ENCODE results near the gene CD93.

GRCh38 chr20:23117738-23118137 is 31.6 kb upstream of the CD93 start:
- TF ChIP-seq, protein P1, sequence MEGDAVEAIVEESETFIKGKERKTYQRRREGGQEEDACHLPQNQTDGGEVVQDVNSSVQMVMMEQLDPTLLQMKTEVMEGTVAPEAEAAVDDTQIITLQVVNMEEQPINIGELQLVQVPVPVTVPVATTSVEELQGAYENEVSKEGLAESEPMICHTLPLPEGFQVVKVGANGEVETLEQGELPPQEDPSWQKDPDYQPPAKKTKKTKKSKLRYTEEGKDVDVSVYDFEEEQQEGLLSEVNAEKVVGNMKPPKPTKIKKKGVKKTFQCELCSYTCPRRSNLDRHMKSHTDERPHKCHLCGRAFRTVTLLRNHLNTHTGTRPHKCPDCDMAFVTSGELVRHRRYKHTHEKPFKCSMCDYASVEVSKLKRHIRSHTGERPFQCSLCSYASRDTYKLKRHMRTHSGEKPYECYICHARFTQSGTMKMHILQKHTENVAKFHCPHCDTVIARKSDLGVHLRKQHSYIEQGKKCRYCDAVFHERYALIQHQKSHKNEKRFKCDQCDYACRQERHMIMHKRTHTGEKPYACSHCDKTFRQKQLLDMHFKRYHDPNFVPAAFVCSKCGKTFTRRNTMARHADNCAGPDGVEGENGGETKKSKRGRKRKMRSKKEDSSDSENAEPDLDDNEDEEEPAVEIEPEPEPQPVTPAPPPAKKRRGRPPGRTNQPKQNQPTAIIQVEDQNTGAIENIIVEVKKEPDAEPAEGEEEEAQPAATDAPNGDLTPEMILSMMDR (IDR thresholded peaks at IDR 0.05; ENCODE audit: poor library complexity, severe bottlenecking), result no peak
- TF ChIP-seq POLR2AphosphoS5 (IDR thresholded peaks at IDR 0.05) (no peak), SMC3 (conservative IDR thresholded peaks at IDR 0.05; ENCODE audit: poor library complexity) (no peak), EP300 (conservative IDR thresholded peaks at IDR 0.05; ENCODE audit: poor library complexity, severe bottlenecking) (no peak), EZH2 (IDR thresholded peaks at IDR 0.05; ENCODE audit: borderline replicate concordance, insufficient read depth, low read length, poor library complexity, severe bottlenecking) (no peak), TAF1 (IDR thresholded peaks at IDR 0.05; ENCODE audit: low read depth) (no peak), RAD21 (conservative IDR thresholded peaks at IDR 0.05) (no peak), MXI1 (conservative IDR thresholded peaks at IDR 0.05; ENCODE audit: poor library complexity, severe bottlenecking) (no peak)
- TF ChIP-seq, protein P2, sequence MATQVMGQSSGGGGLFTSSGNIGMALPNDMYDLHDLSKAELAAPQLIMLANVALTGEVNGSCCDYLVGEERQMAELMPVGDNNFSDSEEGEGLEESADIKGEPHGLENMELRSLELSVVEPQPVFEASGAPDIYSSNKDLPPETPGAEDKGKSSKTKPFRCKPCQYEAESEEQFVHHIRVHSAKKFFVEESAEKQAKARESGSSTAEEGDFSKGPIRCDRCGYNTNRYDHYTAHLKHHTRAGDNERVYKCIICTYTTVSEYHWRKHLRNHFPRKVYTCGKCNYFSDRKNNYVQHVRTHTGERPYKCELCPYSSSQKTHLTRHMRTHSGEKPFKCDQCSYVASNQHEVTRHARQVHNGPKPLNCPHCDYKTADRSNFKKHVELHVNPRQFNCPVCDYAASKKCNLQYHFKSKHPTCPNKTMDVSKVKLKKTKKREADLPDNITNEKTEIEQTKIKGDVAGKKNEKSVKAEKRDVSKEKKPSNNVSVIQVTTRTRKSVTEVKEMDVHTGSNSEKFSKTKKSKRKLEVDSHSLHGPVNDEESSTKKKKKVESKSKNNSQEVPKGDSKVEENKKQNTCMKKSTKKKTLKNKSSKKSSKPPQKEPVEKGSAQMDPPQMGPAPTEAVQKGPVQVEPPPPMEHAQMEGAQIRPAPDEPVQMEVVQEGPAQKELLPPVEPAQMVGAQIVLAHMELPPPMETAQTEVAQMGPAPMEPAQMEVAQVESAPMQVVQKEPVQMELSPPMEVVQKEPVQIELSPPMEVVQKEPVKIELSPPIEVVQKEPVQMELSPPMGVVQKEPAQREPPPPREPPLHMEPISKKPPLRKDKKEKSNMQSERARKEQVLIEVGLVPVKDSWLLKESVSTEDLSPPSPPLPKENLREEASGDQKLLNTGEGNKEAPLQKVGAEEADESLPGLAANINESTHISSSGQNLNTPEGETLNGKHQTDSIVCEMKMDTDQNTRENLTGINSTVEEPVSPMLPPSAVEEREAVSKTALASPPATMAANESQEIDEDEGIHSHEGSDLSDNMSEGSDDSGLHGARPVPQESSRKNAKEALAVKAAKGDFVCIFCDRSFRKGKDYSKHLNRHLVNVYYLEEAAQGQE (IDR thresholded peaks at IDR 0.05; ENCODE audit: borderline replicate concordance), result no peak

Measured in neural cell (in vitro differentiated cells).